CD4-positive, alpha-beta memory T cell (primary cell): Measurements from ENCODE around the gene STARD4. TPM values are rescaled to one million over a fixed set of nuclear protein-coding genes. Genes with fewer than 3 reads are reported as not detected.

ENCODE experiments used
- CTCF ChIA-PET: fragments of 350-600 bp; sonication (Branson Sonifier 250); formaldehyde crosslinking; loops from one replicate; lab custom pipeline; 2021; ENCODE audit warnings: inconsistent platforms; ENCODE audit not compliant: partially characterized antibody; lab: Charles Lee
- POLR2A ChIA-PET: fragments of 350-600 bp; sonication (Branson Sonifier 250); formaldehyde crosslinking; loops from one replicate; lab custom pipeline; 2021; ENCODE audit not compliant: partially characterized antibody; lab: Charles Lee
- DNase-seq, 5 donors: peaks; one replicate each; pipeline versions ENCODE4 v3.0.0 to v3.0.0-alpha.2; 2020 to 2022; ENCODE audit warnings: mixed read lengths in 1 of 5
- H3K27ac ChIP-seq: one replicate; pipeline ENCODE4 v1.7.0; 2013; ENCODE audit warnings: low read depth, low read length
- H3K27me3 ChIP-seq: 2 replicates; pipeline ENCODE4 v1.7.0; 2013; ENCODE audit warnings: mild to moderate bottlenecking, low read length, moderate library complexity; ENCODE audit not compliant: insufficient read depth
- H3K36me3 ChIP-seq: 2 replicates; pipeline ENCODE4 v1.7.0; 2013; ENCODE audit warnings: mild to moderate bottlenecking, low read length, moderate library complexity; ENCODE audit not compliant: insufficient read depth
- H3K4me1 ChIP-seq: 2 replicates; pipeline ENCODE4 v1.7.0; 2013; ENCODE audit warnings: mild to moderate bottlenecking, low read length, moderate library complexity; ENCODE audit not compliant: insufficient read depth
- H3K4me3 ChIP-seq, 2 donors: one replicate each; pipeline ENCODE4 v1.7.0; 2013; ENCODE audit warnings: low read length in 2 of 2, mild to moderate bottlenecking in 1 of 2
- H3K9me3 ChIP-seq, 2 donors: one replicate each; pipeline ENCODE4 v1.7.0; 2013; ENCODE audit warnings: low read length in 2 of 2, control low read depth in 1 of 2; ENCODE audit not compliant: control insufficient read depth in 1 of 2
- H3K27ac Mint-ChIP-seq, 7 donors: one replicate each; pipeline ENCODE4 v1.8.0; 2020 to 2021; ENCODE audit warnings: mixed read lengths in 7 of 7, mild to moderate bottlenecking in 6 of 7, inconsistent platforms in 3 of 7, moderate library complexity in 3 of 7
- H3K27me3 Mint-ChIP-seq, 2 donors: one replicate each; pipeline ENCODE4 v1.8.0; 2020 to 2021; ENCODE audit warnings: mixed read lengths in 2 of 2
- H3K36me3 Mint-ChIP-seq, 2 donors: one replicate each; pipeline ENCODE4 v1.8.0; 2020 to 2021; ENCODE audit warnings: mixed read lengths in 2 of 2, inconsistent platforms in 1 of 2, mild to moderate bottlenecking in 1 of 2
- H3K4me1 Mint-ChIP-seq, 4 donors: one replicate each; pipeline ENCODE4 v1.8.0; 2020 to 2021; ENCODE audit warnings: mixed read lengths in 4 of 4, mild to moderate bottlenecking in 1 of 4
- H3K4me3 Mint-ChIP-seq, 8 donors: one replicate each; pipeline ENCODE4 v1.8.0; 2020 to 2021; ENCODE audit warnings: mixed read lengths in 8 of 8, mild to moderate bottlenecking in 7 of 8, moderate library complexity in 6 of 8, inconsistent platforms in 3 of 8
- H3K9me3 Mint-ChIP-seq, 8 donors: one replicate each; pipeline ENCODE4 v1.8.0; 2020 to 2021; ENCODE audit warnings: mixed read lengths in 8 of 8, mild to moderate bottlenecking in 5 of 8, inconsistent platforms in 3 of 8, moderate library complexity in 1 of 8
- intact Hi-C: fragments of 100-400 bp; cut with micrococcal nuclease; formaldehyde crosslinking; loops from one replicate; pipeline ENCODE4 v1.15.1; 2023
- polyA plus RNA-seq, 2 donors: library from polyadenylated mRNA; unstranded; fragments of 300-500 nt; fragmentation: Illumina TruSeq; gene quantifications; one replicate each; pipeline ENCODE4 v1.2.3, GENCODE V29; 2021
- total RNA-seq, 2 experiments: library from RNA; stranded (reverse); gene quantifications; one replicate each; pipeline ENCODE4 v1.2.3, GENCODE V29; 2021

The STARD4 gene
- total and polyA plus RNA-seq, 4 experiments from 2014 or later, result 4.5 to 17.2 (median 8.9) TPM

DNA sequence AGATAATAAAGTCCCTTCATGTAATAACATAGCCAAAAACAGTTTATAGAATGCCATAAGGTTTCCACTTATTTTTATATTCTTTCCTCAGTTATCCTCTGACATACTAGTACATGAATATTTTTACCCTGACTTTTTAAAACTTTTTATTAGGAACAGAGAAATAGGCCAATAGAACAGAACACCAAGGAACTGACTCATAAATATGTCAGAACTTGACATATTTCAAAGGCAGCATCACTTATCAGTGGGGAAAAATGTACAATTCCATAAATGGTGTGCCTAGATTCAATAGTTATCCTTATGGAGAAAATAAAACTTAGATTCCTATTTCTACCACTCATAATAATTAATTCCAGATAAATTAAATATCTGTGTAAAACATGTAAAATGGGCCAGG, 9.4 kb downstream of the STARD4 start:
- H3K9me3 Mint-ChIP-seq, result no peaks in the 10 kb centered on the region
- peaks cover 6% of the 10 kb centered on the region for H3K4me1 ChIP-seq
- H3K4me3 ChIP-seq, result no peak overlapping the region
- no peaks in the 10 kb centered on the region for H3K9me3 ChIP-seq
- POLR2A ChIA-PET, result no interaction called here
- no peak overlapping the region for H3K27ac Mint-ChIP-seq
- peaks cover 0 to 21% (median 3%) of the 10 kb centered on the region in 4 donors for H3K4me1 Mint-ChIP-seq
- H3K27ac ChIP-seq, result no peak overlapping the region
- peaks cover 8 to 19% of the 10 kb centered on the region in 2 donors for H3K36me3 Mint-ChIP-seq
- H3K27me3 ChIP-seq, result no peaks in the 10 kb centered on the region
- no peak overlapping the region for H3K4me3 Mint-ChIP-seq
- intact Hi-C loops, result no loop called here
- H3K27me3 Mint-ChIP-seq, result no peaks in the 10 kb centered on the region
- H3K36me3 ChIP-seq, result peaks cover 6% of the 10 kb centered on the region
- no peak for DNase-seq
- CTCF ChIA-PET, result no interaction called here

DNA sequence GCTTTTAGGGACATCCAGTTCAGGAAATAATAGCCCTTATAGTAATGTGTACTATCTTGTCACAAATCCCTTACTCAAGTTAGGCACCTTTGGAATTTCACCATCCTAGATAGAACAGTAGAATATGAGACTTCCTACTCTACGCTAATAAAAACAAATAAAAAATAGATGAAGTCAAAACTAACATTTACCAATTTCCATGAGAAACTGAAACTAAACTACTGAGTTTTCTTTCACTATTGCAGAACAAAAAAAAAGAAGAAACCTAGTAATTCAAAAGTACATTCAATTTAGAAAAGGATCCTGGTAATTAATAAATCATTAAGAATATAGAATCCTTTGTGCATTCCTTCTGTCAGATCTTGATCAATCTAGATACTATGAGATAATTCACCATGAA, 14.0 kb downstream of the STARD4 start:
- H3K4me1 ChIP-seq, result peaks cover 11% of the 10 kb centered on the region
- CTCF ChIA-PET, result no interaction called here
- no peak overlapping the region for H3K27ac ChIP-seq

DNA sequence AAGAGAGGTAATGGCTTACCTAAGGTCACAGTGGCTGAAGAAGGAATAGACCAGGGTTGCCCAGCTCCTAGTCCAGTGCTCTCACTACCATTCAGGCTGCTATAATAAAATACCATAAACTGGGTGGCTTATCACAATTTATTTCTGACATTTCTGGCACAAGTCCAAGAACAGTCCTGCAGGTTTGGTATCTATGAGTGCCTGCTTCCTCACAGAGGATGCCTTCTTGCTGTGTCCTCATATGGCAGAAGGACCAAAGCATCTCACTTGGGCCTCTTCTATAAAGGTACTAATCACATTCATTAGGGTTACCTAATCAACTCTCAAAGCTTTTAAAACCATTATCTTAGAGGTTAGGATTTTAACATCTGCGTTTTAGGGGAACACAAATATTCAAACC, 17.2 kb downstream of the STARD4 start:
- no peak for DNase-seq
- Mint-ChIP-seq H3K36me3 (peaks cover 13 to 37% of the 10 kb centered on the region in 2 donors), H3K4me3 (no peak overlapping the region), H3K27ac (peak overlapping the region in 3 of 7 donors; percentile 4 to 52 (median 36)), H3K27me3 (no peaks in the 10 kb centered on the region), H3K9me3 (no peaks in the 10 kb centered on the region), H3K4me1 (peaks cover 4 to 13% (median 7%) of the 10 kb centered on the region in 4 donors)
- no peak overlapping the region for H3K27ac ChIP-seq
- H3K4me3 ChIP-seq, result no peak overlapping the region
- H3K36me3 ChIP-seq, result peaks cover 6% of the 10 kb centered on the region
- H3K4me1 ChIP-seq, result peaks cover 11% of the 10 kb centered on the region
- ChIA-PET CTCF (interaction anchor here (1.4 kb wide), 1 partner anchor 36 kb away, joined by 5 read pairs; no protein-coding TSS in a partner anchor), POLR2A (interaction anchor here (2.2 kb wide), 1 partner anchor 17 kb away, joined by 9 read pairs; the partner anchor contains the start of gene STARD4)
- H3K9me3 ChIP-seq, result no peaks in the 10 kb centered on the region
- no peaks in the 10 kb centered on the region for H3K27me3 ChIP-seq
- intact Hi-C loops, result no loop called here

More for the DNA sequence above, 14.0 kb downstream of the STARD4 start:
- POLR2A ChIA-PET, result interaction anchor here (1.6 kb wide), 1 partner anchor 18 kb away, joined by 3 read pairs; no protein-coding TSS in a partner anchor
- H3K4me1 Mint-ChIP-seq, result peaks cover 4 to 19% (median 6%) of the 10 kb centered on the region in 4 donors
- Histone ChIP-seq H3K36me3 (peaks cover 6% of the 10 kb centered on the region), H3K9me3 (no peaks in the 10 kb centered on the region), H3K27me3 (no peaks in the 10 kb centered on the region), H3K4me3 (no peak overlapping the region)
- no peak overlapping the region for H3K4me3 Mint-ChIP-seq
- H3K9me3 Mint-ChIP-seq, result no peaks in the 10 kb centered on the region
- H3K27ac Mint-ChIP-seq, result peak overlapping the region; percentile 28 to 77 (median 60)
- H3K36me3 Mint-ChIP-seq, result peaks cover 13 to 33% of the 10 kb centered on the region in 2 donors
- H3K27me3 Mint-ChIP-seq, result no peaks in the 10 kb centered on the region
- DNase-seq, result no peak
- intact Hi-C loops, result loop anchor here (1.0 kb wide), 1 partner anchor 9 kb away; no protein-coding TSS in a partner anchor

DNA sequence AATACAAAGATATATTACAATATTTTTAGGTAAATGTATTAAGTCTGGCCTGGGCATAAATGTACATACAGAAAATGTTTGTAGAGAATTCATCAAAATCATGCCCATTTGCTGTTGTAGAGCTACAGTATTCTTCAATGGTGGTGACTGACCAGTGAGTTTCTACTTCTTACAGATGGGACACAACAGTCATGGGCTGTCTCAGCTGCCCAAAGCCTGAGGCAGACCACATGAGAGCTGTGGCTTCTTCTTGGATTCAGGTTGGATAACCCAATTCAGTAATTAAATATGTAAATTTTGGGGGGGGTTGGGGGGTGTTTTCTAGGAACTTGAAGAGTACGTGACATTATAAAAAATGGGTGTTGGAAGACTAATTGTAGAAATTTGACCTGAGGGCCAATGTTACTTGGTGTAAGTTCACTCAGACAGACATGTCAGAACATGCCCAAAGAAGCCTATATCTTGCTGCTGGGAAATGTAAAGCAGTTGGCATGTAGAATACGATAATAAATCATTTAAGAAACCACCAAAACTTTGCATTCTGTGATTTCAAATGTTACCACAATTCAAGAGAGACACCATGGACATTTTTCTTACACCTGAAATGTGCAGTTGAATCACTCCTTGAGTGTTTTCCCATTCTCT, 17.9 kb downstream of the STARD4 start:
- DNase-seq, result no peak
- Mint-ChIP-seq H3K36me3 (peaks cover 9 to 39% of the 10 kb centered on the region in 2 donors), H3K9me3 (no peaks in the 10 kb centered on the region), H3K4me1 (peaks cover 4 to 13% (median 7%) of the 10 kb centered on the region in 4 donors), H3K4me3 (no peak overlapping the region), H3K27me3 (no peaks in the 10 kb centered on the region), H3K27ac (peak overlapping the region in 4 of 7 donors; percentile 22 to 71 (median 52))
- intact Hi-C loops, result no loop called here
- ChIA-PET CTCF (interaction anchor here (1.4 kb wide), 1 partner anchor 37 kb away, joined by 5 read pairs; no protein-coding TSS in a partner anchor), POLR2A (interaction anchor here (2.2 kb wide), 1 partner anchor 18 kb away, joined by 9 read pairs; the partner anchor contains the start of gene STARD4)
- no peak overlapping the region for H3K4me3 ChIP-seq
- peaks cover 11% of the 10 kb centered on the region for H3K4me1 ChIP-seq
- no peak overlapping the region for H3K27ac ChIP-seq
- H3K27me3 ChIP-seq, result no peaks in the 10 kb centered on the region
- peaks cover 2% of the 10 kb centered on the region for H3K36me3 ChIP-seq
- H3K9me3 ChIP-seq, result no peaks in the 10 kb centered on the region

DNA sequence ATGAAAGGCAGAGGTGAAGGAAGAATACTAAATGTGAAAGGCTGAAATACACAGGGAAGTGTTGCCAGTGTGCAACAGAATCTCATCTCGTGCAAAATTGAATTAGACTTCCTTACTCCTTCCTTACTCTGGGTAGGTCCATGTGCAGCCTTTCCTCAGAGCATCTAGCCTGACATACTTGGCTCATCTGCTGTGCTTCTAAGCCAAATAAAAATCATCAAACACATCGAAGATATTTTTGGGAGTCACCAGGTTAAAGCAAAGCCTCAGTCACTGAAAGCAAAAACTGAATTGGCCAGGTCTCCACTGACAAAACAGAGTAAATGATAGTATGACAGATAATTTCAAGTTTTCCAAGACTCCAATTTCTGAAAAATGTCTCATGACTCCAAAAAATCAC, 19.3 kb downstream of the STARD4 start:
- DNase-seq, result no peak
- H3K4me3 Mint-ChIP-seq, result no peak overlapping the region
- Histone ChIP-seq H3K9me3 (no peaks in the 10 kb centered on the region), H3K4me3 (no peak overlapping the region), H3K27ac (no peak overlapping the region), H3K27me3 (no peaks in the 10 kb centered on the region), H3K36me3 (no peaks in the 10 kb centered on the region), H3K4me1 (peaks cover 6% of the 10 kb centered on the region)
- intact Hi-C loops, result no loop called here
- POLR2A ChIA-PET, result interaction anchor here (0.7 to 1.3 kb wide), 2 partner anchors 10 to 18 kb away, joined by 3 to 4 read pairs; no protein-coding TSS in a partner anchor
- H3K9me3 Mint-ChIP-seq, result no peaks in the 10 kb centered on the region
- CTCF ChIA-PET, result interaction anchor here (0.9 to 1.7 kb wide), 2 partner anchors 13 to 39 kb away, joined by 3 to 6 read pairs; no protein-coding TSS in a partner anchor
- H3K4me1 Mint-ChIP-seq, result peaks cover 3 to 10% (median 4%) of the 10 kb centered on the region in 4 donors
- H3K27me3 Mint-ChIP-seq, result no peaks in the 10 kb centered on the region
- peak overlapping the region in 5 of 7 donors; percentile 2 to 67 (median 39) for H3K27ac Mint-ChIP-seq
- peaks cover 12 to 37% of the 10 kb centered on the region in 2 donors for H3K36me3 Mint-ChIP-seq

DNA sequence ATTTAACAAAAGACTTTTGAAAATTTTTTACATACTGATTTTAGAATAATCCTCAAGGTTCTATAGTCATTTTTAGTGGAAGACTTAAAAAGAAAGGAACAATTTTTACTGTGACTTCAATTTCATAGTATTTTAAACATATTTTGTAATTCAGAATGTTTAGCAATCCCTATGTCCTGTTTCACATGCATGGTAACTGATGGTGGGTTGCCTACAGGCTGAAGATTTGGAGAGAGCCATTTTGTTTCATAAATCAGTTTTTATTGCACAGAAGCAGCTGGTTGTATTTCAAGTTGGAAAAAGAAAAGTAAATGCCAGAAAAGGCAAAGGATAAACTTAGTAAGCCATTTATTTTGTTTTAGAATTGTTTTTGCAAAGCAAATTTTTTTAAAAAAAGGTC, 24.0 kb downstream of the STARD4 start:
- H3K27me3 Mint-ChIP-seq, result no peaks in the 10 kb centered on the region
- intact Hi-C loops, result no loop called here
- H3K4me1 Mint-ChIP-seq, result peaks cover 0 to 7% (median 3%) of the 10 kb centered on the region in 4 donors
- Histone ChIP-seq H3K9me3 (no peaks in the 10 kb centered on the region), H3K27me3 (no peaks in the 10 kb centered on the region), H3K4me3 (no peak overlapping the region), H3K4me1 (no peaks in the 10 kb centered on the region), H3K36me3 (peaks cover 12% of the 10 kb centered on the region), H3K27ac (no peak overlapping the region)
- no peak for DNase-seq
- H3K9me3 Mint-ChIP-seq, result no peaks in the 10 kb centered on the region
- CTCF ChIA-PET, result no interaction called here
- peaks cover 34 to 54% of the 10 kb centered on the region in 2 donors for H3K36me3 Mint-ChIP-seq
- H3K27ac Mint-ChIP-seq, result peak overlapping the region in 1 of 7 donors; percentile 63
- no peak overlapping the region for H3K4me3 Mint-ChIP-seq
- POLR2A ChIA-PET, result no interaction called here

DNA sequence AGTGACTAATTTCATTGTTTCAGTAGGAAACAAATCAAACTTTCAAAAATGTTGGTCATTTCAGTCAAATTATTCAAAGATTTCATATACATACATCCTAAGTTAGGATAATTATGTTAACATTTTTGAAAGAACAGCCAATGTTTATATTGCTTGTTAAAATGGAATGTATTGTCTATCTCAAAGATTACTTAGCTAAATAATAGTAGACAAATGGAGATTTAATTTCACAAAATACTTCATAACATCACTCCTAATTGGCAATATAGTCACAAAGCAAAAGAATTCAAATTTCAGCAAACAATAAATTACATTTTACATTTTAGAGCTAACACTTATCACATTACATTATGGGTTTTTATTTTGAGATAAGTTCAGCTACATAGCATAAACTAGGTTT, 25.4 kb downstream of the STARD4 start:
- POLR2A ChIA-PET, result no interaction called here

More for the DNA sequence above, 25.4 kb downstream of the STARD4 start:
- peaks cover 41 to 61% of the 10 kb centered on the region in 2 donors for H3K36me3 Mint-ChIP-seq
- H3K4me1 ChIP-seq, result no peaks in the 10 kb centered on the region
- no peak overlapping the region for H3K4me3 ChIP-seq
- H3K9me3 Mint-ChIP-seq, result no peaks in the 10 kb centered on the region
- peaks cover 0 to 7% (median 2%) of the 10 kb centered on the region in 4 donors for H3K4me1 Mint-ChIP-seq
- no peaks in the 10 kb centered on the region for H3K27me3 Mint-ChIP-seq
- no peak for DNase-seq
- no peak overlapping the region for H3K27ac ChIP-seq
- CTCF ChIA-PET, result no interaction called here
- intact Hi-C loops, result no loop called here
- no peaks in the 10 kb centered on the region for H3K27me3 ChIP-seq
- H3K27ac Mint-ChIP-seq, result no peak overlapping the region
- H3K36me3 ChIP-seq, result peaks cover 23% of the 10 kb centered on the region
- no peaks in the 10 kb centered on the region for H3K9me3 ChIP-seq
- no peak overlapping the region for H3K4me3 Mint-ChIP-seq
